ENCODE measurements around the gene ARRDC1.
"Not testable (repeated sequence)": the region's sequence is repeated elsewhere in the genome, so short reads cannot be mapped to it uniquely, and the experiment has no call there.

Gene ARRDC1

GRCh38 chr9:137605121-137606004 is at the start of gene ARRDC1:
Gene ARRDC1 (plus strand): TSS chr9:137605686. CDS start chr9:137605718, 32 bp downstream.
- DNase-seq (ENCODE audit: low read depth, low spot score), result peak; percentile 18
- peak within 1 kb of the TSS; percentile 88 for H3K27ac ChIP-seq

- no peak for DNase-seq (ENCODE audit: low read depth, low spot score)
These were observed 49.2 kb upstream of the ARRDC1 start for GRCh38 chr9:137556069-137556838.

DNA sequence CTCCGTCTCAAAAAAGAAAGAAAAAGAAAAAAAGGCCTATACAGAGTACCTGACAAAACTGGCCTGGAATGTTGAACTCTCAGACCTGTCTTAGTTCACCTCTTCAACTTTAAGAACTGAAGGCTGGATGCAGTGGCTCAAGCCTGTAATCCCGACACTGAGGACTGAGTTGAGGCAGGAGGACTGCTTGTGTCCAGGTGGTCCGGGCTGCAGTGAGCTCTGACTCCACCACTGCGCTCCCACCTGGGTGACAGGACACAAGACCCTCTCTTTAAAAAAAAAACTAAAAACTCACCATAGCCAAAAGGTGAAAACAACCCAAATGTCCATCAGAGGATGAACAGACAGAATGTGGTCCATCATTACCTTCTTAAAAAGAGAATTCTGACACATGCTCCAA is 47.4 kb upstream of the ARRDC1 start:
- no peak for DNase-seq (ENCODE audit: low read depth, low spot score)
- no peak overlapping the region for H3K27ac ChIP-seq

More at GRCh38 chr9:137556069-137556838, 49.2 kb upstream of the ARRDC1 start:
- no peak overlapping the region for H3K27ac ChIP-seq

GRCh38 chr9:137564134-137564533 is 41.4 kb upstream of the ARRDC1 start:
- DNase-seq (ENCODE audit: low read depth, low spot score), result no peak

GRCh38 chr9:137564817-137565411 is 40.6 kb upstream of the ARRDC1 start:
- no peak overlapping the region for H3K27ac ChIP-seq
- no peak for DNase-seq (ENCODE audit: low read depth, low spot score)

More at GRCh38 chr9:137564134-137564533, 41.4 kb upstream of the ARRDC1 start:
- H3K27ac ChIP-seq, result no peak overlapping the region

GRCh38 chr9:137568445-137568844 is 37.0 kb upstream of the ARRDC1 start:
- H3K27ac ChIP-seq, result not testable (repeated sequence)

GRCh38 chr9:137569609-137570203 is 35.8 kb upstream of the ARRDC1 start:
- no peak for DNase-seq (ENCODE audit: low read depth, low spot score)
- H3K27ac ChIP-seq, result no peak overlapping the region

More at GRCh38 chr9:137568445-137568844, 37.0 kb upstream of the ARRDC1 start:
- not testable (repeated sequence) for DNase-seq (ENCODE audit: low read depth, low spot score)

GRCh38 chr9:137570566-137570965 is 34.9 kb upstream of the ARRDC1 start:
- no peak for DNase-seq (ENCODE audit: low read depth, low spot score)
- H3K27ac ChIP-seq, result no peak overlapping the region

DNA sequence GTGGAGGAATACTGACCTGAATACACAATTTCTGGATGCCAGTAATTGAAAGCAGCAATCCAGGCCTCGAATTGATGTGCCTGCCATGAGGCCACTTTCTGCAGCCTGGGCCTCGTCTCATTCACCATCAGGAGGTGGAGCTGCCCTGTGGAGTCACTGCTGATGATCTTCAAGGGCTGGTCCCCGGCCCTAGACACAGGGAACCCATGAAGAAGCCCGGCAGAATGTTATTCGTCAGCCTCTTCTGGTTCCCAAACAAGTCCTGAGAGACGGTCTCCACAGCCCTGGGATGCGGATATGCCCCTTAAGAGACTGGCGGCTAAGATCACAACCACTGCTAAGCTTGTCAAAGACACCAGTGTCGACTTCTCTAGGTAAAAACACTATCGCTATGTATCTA is 31.3 kb upstream of the ARRDC1 start:
- no peak for DNase-seq (ENCODE audit: low read depth, low spot score)
- H3K27ac ChIP-seq, result no peak overlapping the region

DNA sequence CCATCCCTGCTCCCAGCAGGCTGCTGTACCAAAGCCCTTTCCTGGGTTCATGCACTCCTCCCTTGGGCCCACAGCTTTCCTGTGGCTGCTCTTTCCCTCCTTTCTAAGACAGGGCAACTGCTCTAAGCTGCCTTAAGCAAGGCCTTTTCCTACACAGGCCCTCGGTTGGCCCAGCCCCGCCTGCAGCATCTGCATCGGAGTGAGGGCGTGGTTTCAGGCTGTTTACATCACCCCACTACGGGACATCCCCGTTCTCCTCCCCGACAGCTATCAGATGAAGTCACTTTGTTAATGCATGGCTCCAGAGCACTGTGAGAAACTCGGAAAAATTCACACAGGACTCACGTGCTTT is 30.1 kb upstream of the ARRDC1 start:
- peak overlapping the region; percentile 78 for H3K27ac ChIP-seq

GRCh38 chr9:137575716-137576411 is 29.6 kb upstream of the ARRDC1 start:
- no peak for DNase-seq (ENCODE audit: low read depth, low spot score)
- H3K27ac ChIP-seq, result peak overlapping the region; percentile 78

More for the DNA sequence above, 30.1 kb upstream of the ARRDC1 start:
- no peak for DNase-seq (ENCODE audit: low read depth, low spot score)

DNA sequence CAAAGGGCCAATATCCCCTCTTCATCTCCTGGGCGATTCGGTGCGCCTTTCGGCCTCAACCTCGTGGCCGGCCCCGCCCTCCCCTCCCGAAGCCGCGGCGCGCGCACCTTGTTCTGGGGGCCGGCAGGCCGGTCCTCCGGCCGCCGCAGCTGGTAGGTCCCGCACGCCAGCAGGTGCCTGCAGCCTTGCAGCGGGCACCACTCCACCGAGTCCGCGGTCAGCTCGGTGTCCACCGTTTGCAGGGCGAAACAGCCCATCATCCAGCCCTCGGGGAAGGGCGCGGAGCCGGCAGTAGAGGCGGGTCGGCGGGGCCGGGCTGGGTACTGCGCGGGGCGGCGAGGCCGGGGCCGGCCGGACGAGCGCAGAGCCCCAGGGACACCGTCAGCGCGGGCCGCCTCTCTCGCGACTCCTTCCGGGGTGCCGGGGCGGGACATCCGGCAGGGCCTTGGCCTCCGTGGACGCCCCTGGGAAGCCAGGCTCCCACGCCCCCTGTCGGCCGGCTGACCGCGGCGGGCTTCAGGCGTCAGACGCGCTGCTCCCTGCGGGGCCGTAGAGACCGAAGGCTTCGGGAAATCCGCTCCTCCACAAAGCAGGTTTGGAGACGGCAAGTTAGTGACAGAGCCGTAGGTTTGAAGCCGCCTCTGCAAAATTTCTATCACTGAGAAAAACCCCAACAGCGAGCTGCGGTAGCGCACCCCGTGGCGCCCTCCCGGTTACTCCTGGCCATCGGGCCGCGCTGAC is 26.8 kb upstream of the ARRDC1 start, which contains the start of gene DPH7:
TSS of gene DPH7 (minus strand) at position 408 of the 741 bp plus-strand sequence. CDS start at position 260, 148 bp downstream.
- peak within 1 kb of the TSS; percentile 78 for H3K27ac ChIP-seq
- DNase-seq (ENCODE audit: low read depth, low spot score), result peak; percentile 39

DNA sequence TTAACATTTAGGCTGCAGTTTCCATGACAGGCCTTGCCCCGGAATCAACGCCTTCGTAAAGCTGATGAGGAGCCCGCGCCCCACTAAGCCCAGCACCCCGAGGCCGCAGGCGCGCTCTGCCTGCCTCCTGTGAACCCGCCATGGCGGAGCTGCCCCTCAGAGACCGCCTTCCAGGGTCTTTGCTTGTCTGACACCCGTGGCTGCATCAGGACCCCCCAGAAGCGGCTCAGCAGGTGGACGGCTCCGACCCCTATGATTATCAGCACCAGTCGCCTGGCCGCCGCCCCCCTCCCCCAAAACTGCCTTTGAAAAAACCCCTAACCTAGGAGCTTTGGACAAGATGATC is 26.3 kb upstream of the ARRDC1 start:
- peak overlapping the region; percentile 78 for H3K27ac ChIP-seq
- DNase-seq (ENCODE audit: low read depth, low spot score), result no peak

GRCh38 chr9:137580209-137580953 is 25.1 kb upstream of the ARRDC1 start:
- DNase-seq (ENCODE audit: low read depth, low spot score), result no peak
- no peak overlapping the region for H3K27ac ChIP-seq

GRCh38 chr9:137580954-137581322 is 24.5 kb upstream of the ARRDC1 start:
- H3K27ac ChIP-seq, result no peak overlapping the region
- DNase-seq (ENCODE audit: low read depth, low spot score), result no peak

- no peak overlapping the region for H3K27ac ChIP-seq
- DNase-seq (ENCODE audit: low read depth, low spot score), result no peak
These were observed 23.9 kb upstream of the ARRDC1 start for GRCh38 chr9:137581361-137582285.

GRCh38 chr9:137582286-137582860 is 23.1 kb upstream of the ARRDC1 start:
- no peak overlapping the region for H3K27ac ChIP-seq
- no peak for DNase-seq (ENCODE audit: low read depth, low spot score)

All from epithelial cell of prostate (primary cell).